ENCODE measurements around the gene WNT11.

WNT11 gene

GRCh38 chr11:76155500-76156227 is 50.6 kb downstream of the WNT11 start:
- DNase-seq (ENCODE audit: low read depth in 3 of 3): no peak

- no peak for DNase-seq (ENCODE audit: low read depth in 3 of 3)
Measured at GRCh38 chr11:76153571-76153923, 52.8 kb downstream of the WNT11 start.

- no peak for DNase-seq (ENCODE audit: low read depth in 3 of 3)
Measured at GRCh38 chr11:76152741-76153570, 53.3 kb downstream of the WNT11 start.

GRCh38 chr11:76152086-76152681 is 54.1 kb downstream of the WNT11 start:
- peak; percentile 70 to 91 (median 73) for DNase-seq (ENCODE audit: low read depth in 3 of 3)

- no peak for DNase-seq (ENCODE audit: low read depth in 3 of 3)
Measured at GRCh38 chr11:76151556-76152085, 54.7 kb downstream of the WNT11 start.

- DNase-seq (ENCODE audit: low read depth in 3 of 3): no peak
Measured at GRCh38 chr11:76150141-76150540, 56.2 kb downstream of the WNT11 start.

GRCh38 chr11:76149713-76150112 is 56.6 kb downstream of the WNT11 start:
- no peak for DNase-seq (ENCODE audit: low read depth in 3 of 3)

- no peak for DNase-seq (ENCODE audit: low read depth in 3 of 3)
Measured at GRCh38 chr11:76148941-76149613, 57.2 kb downstream of the WNT11 start.

GRCh38 chr11:76148231-76148630 is 58.1 kb downstream of the WNT11 start:
- DNase-seq (ENCODE audit: low read depth in 3 of 3): no peak

GRCh38 chr11:76147106-76147740 is 59.1 kb downstream of the WNT11 start:
- no peak for DNase-seq (ENCODE audit: low read depth in 3 of 3)

GRCh38 chr11:76143274-76143673 is 63.0 kb downstream of the WNT11 start:
- no peak for DNase-seq (ENCODE audit: low read depth in 3 of 3)

- no peak for DNase-seq (ENCODE audit: low read depth in 3 of 3)
Measured at GRCh38 chr11:76141901-76142588, 64.3 kb downstream of the WNT11 start.

GRCh38 chr11:76140912-76141574 is 65.3 kb downstream of the WNT11 start:
- no peak for DNase-seq (ENCODE audit: low read depth in 3 of 3)

- DNase-seq (ENCODE audit: low read depth in 3 of 3): no peak
Measured at GRCh38 chr11:76139314-76139713, 67.0 kb downstream of the WNT11 start.
